K562 (cell line): ENCODE measurements around the gene HOXA9. TPM values are rescaled to one million over a fixed set of nuclear protein-coding genes. Genes with fewer than 3 reads are reported as not detected.

Experiments
- ATAC-seq: fragments of 200-7000 bp; cut with Tn5 transposase; 3 replicates; pipeline ENCODE4 v1.9.1; 2020; ENCODE audit warnings: moderate library complexity
- BruUV-seq: library from RNA; stranded (reverse); fragments of 400-500 nt; replicated peaks from 2 replicates; lab custom pipeline; 2021; lab: Mats Ljungman, UMichigan
- CTCF ChIA-PET: fragments of 300-600 bp; formaldehyde crosslinking; extraction: SDS; loops from one replicate; lab custom pipeline; 2021; ENCODE audit warnings: low intra/inter-chr PET ratio; lab: Yijun Ruan, JAX
- POLR2A ChIA-PET: fragments of 300-600, 350-650 bp; sonication (Branson Sonifier 250); formaldehyde crosslinking; extraction: SDS; loops from one replicate; lab custom pipeline; 2021; ENCODE audit warnings: antibody characterized with exemption, inconsistent platforms; lab: Yijun Ruan, JAX
- DNase-seq, 4 experiments: peaks; one replicate each; pipeline versions ENCODE4 v3.0.0 to v3.0.0-alpha.2; 2011 to 2018; ENCODE audit warnings: low spot score in 3 of 4, mixed read lengths in 3 of 4; ENCODE audit errors: extremely low read depth in 1 of 4
- FAIRE-seq: peaks from 2 replicates; lab custom pipeline; 2011; peaks lifted over from hg19 to GRCh38; lab: Jason Lieb, UNC
- H2AFZ ChIP-seq: 2 replicates; pipeline ENCODE4 v1.6.0; 2011; ENCODE audit warnings: low read depth, low read length, control low read depth, inconsistent platforms
- H3K27ac ChIP-seq: fragments of 200-600 bp; 3 replicates; pipeline ENCODE4 v1.8.0; 2011; ENCODE audit warnings: low read depth, mild to moderate bottlenecking, control low read depth, inconsistent platforms, low read length, moderate library complexity, mixed read lengths; ENCODE audit errors: extremely low read depth
- H3K27me3 ChIP-seq, 2 experiments: fragments of 300-600 bp in 1 of 2; 2 replicates in 1 of 2; 3 replicates in 1 of 2; pipeline versions ENCODE4 v1.6.0 to v1.8.0; 2011; ENCODE audit warnings: inconsistent platforms in 2 of 2, low read length in 2 of 2, mild to moderate bottlenecking in 1 of 2, mixed read lengths in 1 of 2, moderate library complexity in 1 of 2; ENCODE audit not compliant: control insufficient read depth in 2 of 2, insufficient read depth in 2 of 2
- H3K36me3 ChIP-seq: fragments of 300-600 bp; 3 replicates; pipeline ENCODE4 v1.8.0; 2011; ENCODE audit warnings: mild to moderate bottlenecking, low read length, inconsistent platforms; ENCODE audit not compliant: control insufficient read depth, insufficient read depth
- H3K4me1 ChIP-seq, 2 experiments: fragments of 200-600 bp in 1 of 2; replicated peaks in 1 of 2; 2 replicates in 1 of 2; 3 replicates in 1 of 2; pipeline versions ENCODE4 v1.5.1 to v1.8.0; 2011; ENCODE audit warnings: inconsistent platforms in 2 of 2, low read length in 2 of 2, mild to moderate bottlenecking in 1 of 2, mixed read lengths in 1 of 2, moderate library complexity in 1 of 2; ENCODE audit not compliant: control insufficient read depth in 2 of 2, insufficient read depth in 2 of 2
- H3K4me2 ChIP-seq: 2 replicates; pipeline ENCODE4 v1.6.1; 2011; ENCODE audit warnings: low read length, control low read depth, inconsistent platforms, mixed read lengths; ENCODE audit not compliant: insufficient read depth
- H3K4me3 ChIP-seq: fragments of 200-600 bp; sonication (generic), shearing (Covaris generic); 2 replicates; pipeline ENCODE4 v1.5.1; 2016; ENCODE audit warnings: control low read depth, inconsistent platforms
- H3K79me2 ChIP-seq: fragments of 200-600 bp; 3 replicates; pipeline ENCODE4 v1.8.0; 2011; ENCODE audit warnings: low read length, inconsistent platforms; ENCODE audit not compliant: control insufficient read depth, insufficient read depth
- H3K9ac ChIP-seq, 2 experiments: 2 replicates each; pipeline versions ENCODE4 v1.6.0 to v1.6.1; 2011; ENCODE audit warnings: low read depth in 2 of 2, low read length in 2 of 2, control low read depth in 1 of 2, inconsistent platforms in 1 of 2, mild to moderate bottlenecking in 1 of 2, mixed read lengths in 1 of 2; ENCODE audit not compliant: insufficient read depth in 1 of 2
- H3K9me1 ChIP-seq: one replicate; pipeline ENCODE4 v1.6.0; 2011; ENCODE audit warnings: inconsistent platforms, mild to moderate bottlenecking, low read length, moderate library complexity; ENCODE audit not compliant: control insufficient read depth, insufficient read depth
- H3K9me3 ChIP-seq: replicated peaks from 2 replicates; pipeline ENCODE4 v1.5.1; 2011; ENCODE audit warnings: low read depth, low read length, inconsistent platforms; ENCODE audit not compliant: control insufficient read depth, insufficient read depth
- H4K20me1 ChIP-seq: replicated peaks from 2 replicates; pipeline ENCODE4 v1.6.1; 2011; ENCODE audit warnings: low read length, inconsistent platforms, mixed read lengths; ENCODE audit not compliant: control insufficient read depth, insufficient read depth
- CREBBP ChIP-seq: IDR thresholded peaks from one replicate; pipeline ENCODE4 v1.6.1; 2012; ENCODE audit warnings: low read depth, mild to moderate bottlenecking, control low read depth, inconsistent platforms, low read length
- EP400 ChIP-seq: fragments of 450-650 bp; IDR thresholded peaks from 2 replicates; pipeline ENCODE4 v1.6.1; 2017; ENCODE audit warnings: antibody characterized with exemption, mild to moderate bottlenecking, moderate library complexity
- KDM2B ChIP-seq: fragments of 250-450 bp; sonication (Bioruptor Pico); IDR thresholded peaks from 2 replicates; pipeline ENCODE4 v1.8.0; 2021; ENCODE audit warnings: mild to moderate bottlenecking, moderate library complexity
- RBM15 ChIP-seq: fragments of 200-400 bp; formaldehyde crosslinking; IDR thresholded peaks from 2 replicates; pipeline ENCODE4 v1.6.1; 2018; ENCODE audit warnings: mild to moderate bottlenecking, low read length, moderate library complexity; ENCODE audit not compliant: insufficient read depth
- RBM39 ChIP-seq: fragments of 200-400 bp; formaldehyde crosslinking; optimal IDR thresholded peaks from 2 replicates; pipeline ENCODE3; 2018; ENCODE audit warnings: low read depth, low read length
- RNF2 ChIP-seq: sonication (generic); IDR thresholded peaks from 2 replicates; pipeline ENCODE4 v1.6.1; 2016
- SMAD4 ChIP-seq: fragments of 250-450 bp; sonication (Bioruptor Pico); conservative IDR thresholded peaks from 2 replicates; pipeline ENCODE4 v1.8.0; 2021; ENCODE audit warnings: inconsistent platforms, mild to moderate bottlenecking, moderate library complexity
- SMARCC2 ChIP-seq: fragments of 450-650 bp; IDR thresholded peaks from 2 replicates; pipeline ENCODE4 v1.6.1; 2017; ENCODE audit warnings: antibody characterized with exemption, moderate library complexity, mild to moderate bottlenecking, low read depth
- TEAD2 ChIP-seq: fragments of 450-650 bp; IDR thresholded peaks from 2 replicates; pipeline ENCODE4 v1.6.1; 2016; ENCODE audit warnings: missing genetic modification characterization, control low read depth, missing compliant biosample characterization
- ZNF408 ChIP-seq: fragments of 250-450 bp; sonication (Bioruptor Pico); IDR thresholded peaks from 2 replicates; pipeline ENCODE4 v1.4.0; 2020; ENCODE audit warnings: low read depth, mild to moderate bottlenecking, moderate library complexity
- WGBS: fragments of 100-300 bp; shearing (Covaris generic); methylation state at CpG from one replicate; pipeline ENCODE4 v1.1.6; 2016; ENCODE audit warnings: low coverage, mixed read lengths; ENCODE audit not compliant: insufficient coverage; ENCODE audit errors: missing lambda C conversion rate; 5-methylcytosine and 5-hydroxymethylcytosine counted together
- in situ Hi-C: fragments of 300-500 bp; cut with MboI; formaldehyde crosslinking; loops from 4 replicates; pipeline ENCODE4 v1.15.0; 2018; ENCODE audit warnings: inconsistent platforms, mixed read lengths
- intact Hi-C: fragments of 100-400 bp; cut with micrococcal nuclease; formaldehyde crosslinking; loops from 2 replicates; pipeline ENCODE4 v1.14.2; 2022
- polyA plus RNA-seq, 8 experiments: library from polyadenylated mRNA; depleted of rRNA in 4 of 8; stranded (reverse) in 5 of 8; unstranded in 3 of 8; fragments of >200 nt; fragmentation: Nextera tagmentation in 2 of 8; fragmentation: Illumina TruSeq in 1 of 8; extraction: Ambion mirVana in 2 of 8; extraction: Trizol in 1 of 8; gene quantifications; 2 replicates each; pipeline versions ENCODE4 v1.2.1 to v1.2.3, GENCODE V29; 2011 to 2014; ENCODE audit warnings: inconsistent platforms in 1 of 8, missing spikeins in 1 of 8
- total RNA-seq, 7 experiments: library from RNA; depleted of rRNA in 6 of 7; stranded (reverse); fragments of >200 nt in 6 of 7; fragmentation: Illumina TruSeq in 2 of 7; extraction: Trizol in 2 of 7; gene quantifications; 2 replicates each; pipeline versions ENCODE4 v1.2.1 to v1.2.3, GENCODE V29; 2011 to 2021; ENCODE audit warnings: low replicate concordance in 1 of 7
- TF ChIP-seq, protein P1 (sequence below): fragments of 450-650 bp; formaldehyde crosslinking; conservative IDR thresholded peaks from 2 replicates; pipeline ENCODE4 v1.4.0; 2022; ENCODE audit warnings: mild to moderate bottlenecking, missing genetic modification characterization
- TF ChIP-seq, protein P2 (sequence below), 2 experiments: IDR thresholded peaks in 1 of 2; conservative IDR thresholded peaks in 1 of 2; 2 replicates each; pipeline ENCODE4 v1.6.1; 2016; ENCODE audit warnings: low read depth in 2 of 2, mild to moderate bottlenecking in 1 of 2, missing compliant biosample characterization in 1 of 2, missing genetic modification characterization in 1 of 2, moderate library complexity in 1 of 2

HOXA9 gene
- total and polyA plus RNA-seq, 9 of the 15 experiments (the other 6 are each of a cell fraction or from before 2014, with no cell fraction given): not detected

DNA sequence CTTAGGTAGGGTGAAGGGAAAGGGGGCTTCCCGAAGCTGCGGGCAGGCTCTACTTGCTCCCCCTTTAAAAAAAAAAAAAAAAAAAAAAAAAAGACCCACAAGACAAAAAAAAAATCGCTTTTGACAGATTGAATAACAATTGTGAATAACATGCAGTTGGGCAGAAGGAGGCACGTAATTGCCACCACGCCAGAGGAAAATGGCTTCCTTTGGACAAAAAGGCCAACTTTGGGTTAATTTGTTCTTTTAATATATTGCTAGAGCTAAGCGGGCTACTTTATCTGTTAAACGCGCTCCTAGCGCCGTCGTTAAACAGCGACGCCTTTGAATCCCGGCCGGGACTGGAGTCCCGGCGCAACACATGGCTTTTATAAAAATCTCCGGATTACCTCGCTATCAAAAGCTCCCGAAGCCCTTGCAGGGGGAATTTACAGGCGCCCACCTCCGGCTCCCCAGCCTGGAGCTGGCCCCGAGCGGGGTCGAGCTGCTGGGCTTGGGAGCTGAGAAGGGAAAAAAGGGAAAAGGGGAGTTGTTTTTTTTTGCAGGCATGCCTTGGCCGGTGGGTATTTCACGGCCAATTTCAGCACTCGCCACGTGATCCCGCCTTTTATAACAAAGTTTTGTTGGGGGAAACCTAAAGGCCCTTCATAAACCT is 18.5 kb upstream of the HOXA9 start:
- no peaks in the 10 kb centered on the region for H3K79me2 ChIP-seq

More for the DNA sequence above, 18.5 kb upstream of the HOXA9 start:
- Histone ChIP-seq H3K36me3 (no peaks in the 10 kb centered on the region), H3K9me3 (no peaks in the 10 kb centered on the region; the same call in 1 of the 2 replicates), H3K9ac (no peak overlapping the region), H4K20me1 (no peaks in the 10 kb centered on the region), H3K9me1 (no peaks in the 10 kb centered on the region), H3K4me3 (no peak overlapping the region), H3K4me1 (peaks cover 0 to 29% of the 10 kb centered on the region in 2 experiments; a peak in 2 of 5 replicates), H3K27me3 (peaks cover 48 to 79% of the 10 kb centered on the region in 2 experiments), H3K27ac (no peak overlapping the region), H2AFZ (no peak overlapping the region), H3K4me2 (no peak overlapping the region)
- no peak for DNase-seq
- intact Hi-C loops (no loop called here), in situ Hi-C loops (no loop called here)
- ATAC-seq: no peak
- ChIA-PET POLR2A (no interaction called here), CTCF (no interaction called here)
- 15% methylated on average over 25 of the region's 30 CpGs for WGBS
- TF ChIP-seq SMAD4 (CRISPR knock-in tag) (no peak), CREBBP (no peak), RBM15 (no peak), KDM2B (CRISPR knock-in tag) (no peak), EP400 (no peak), SMARCC2 (no peak), TEAD2 (tag) (no peak), RNF2 (no peak), ZNF408 (CRISPR knock-in tag) (no peak), RBM39 (no peak)
- TF ChIP-seq, protein P1, sequence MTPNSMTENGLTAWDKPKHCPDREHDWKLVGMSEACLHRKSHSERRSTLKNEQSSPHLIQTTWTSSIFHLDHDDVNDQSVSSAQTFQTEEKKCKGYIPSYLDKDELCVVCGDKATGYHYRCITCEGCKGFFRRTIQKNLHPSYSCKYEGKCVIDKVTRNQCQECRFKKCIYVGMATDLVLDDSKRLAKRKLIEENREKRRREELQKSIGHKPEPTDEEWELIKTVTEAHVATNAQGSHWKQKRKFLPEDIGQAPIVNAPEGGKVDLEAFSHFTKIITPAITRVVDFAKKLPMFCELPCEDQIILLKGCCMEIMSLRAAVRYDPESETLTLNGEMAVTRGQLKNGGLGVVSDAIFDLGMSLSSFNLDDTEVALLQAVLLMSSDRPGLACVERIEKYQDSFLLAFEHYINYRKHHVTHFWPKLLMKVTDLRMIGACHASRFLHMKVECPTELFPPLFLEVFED (CRISPR knock-in tag): no peak
- TF ChIP-seq, protein P2, sequence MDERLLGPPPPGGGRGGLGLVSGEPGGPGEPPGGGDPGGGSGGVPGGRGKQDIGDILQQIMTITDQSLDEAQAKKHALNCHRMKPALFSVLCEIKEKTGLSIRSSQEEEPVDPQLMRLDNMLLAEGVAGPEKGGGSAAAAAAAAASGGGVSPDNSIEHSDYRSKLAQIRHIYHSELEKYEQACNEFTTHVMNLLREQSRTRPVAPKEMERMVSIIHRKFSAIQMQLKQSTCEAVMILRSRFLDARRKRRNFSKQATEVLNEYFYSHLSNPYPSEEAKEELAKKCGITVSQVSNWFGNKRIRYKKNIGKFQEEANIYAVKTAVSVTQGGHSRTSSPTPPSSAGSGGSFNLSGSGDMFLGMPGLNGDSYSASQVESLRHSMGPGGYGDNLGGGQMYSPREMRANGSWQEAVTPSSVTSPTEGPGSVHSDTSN (CRISPR knock-in tag; IDR thresholded peaks at IDR 0.05; ENCODE audit: low read depth): no peak
- TF ChIP-seq, protein P2 (tag; conservative IDR thresholded peaks at IDR 0.05; ENCODE audit: low read depth): no peak
- no TSS peak for BruUV-seq
- no peak for FAIRE-seq
